Skin epidermis (tissue), 12 donors: Measurements from ENCODE around the gene WDR54.
"Not testable (repeated sequence)": the region's sequence is repeated elsewhere in the genome, so short reads cannot be mapped to it uniquely, and the experiment has no call there.

Source experiments
- H3K27ac ChIP-seq, 21 experiments: fragments of 200-600 bp; sonication (generic) in 11 of 21; one replicate each; pipeline ENCODE4 v1.5.0; 2020; ENCODE audit warnings: mild to moderate bottlenecking in 3 of 21, inconsistent platforms in 2 of 21, moderate library complexity in 2 of 21
- H3K4me3 ChIP-seq, 7 experiments: fragments of 200-600 bp; sonication (generic) in 2 of 7; one replicate each; pipeline ENCODE4 v1.5.0; 2020; ENCODE audit warnings: inconsistent platforms in 2 of 7, mild to moderate bottlenecking in 2 of 7, moderate library complexity in 1 of 7

WDR54 gene

GRCh38 chr2:74444498-74445318 lies 23.2 kb downstream of the WDR54 start:
- H3K4me3 ChIP-seq = no peak overlapping the region
- peak overlapping the region in 1 of 21 experiments; percentile 1 for H3K27ac ChIP-seq

- no peak overlapping the region for H3K27ac ChIP-seq
- H3K4me3 ChIP-seq = no peak overlapping the region
These were observed 25.9 kb downstream of the WDR54 start for GRCh38 chr2:74447230-74447999.

GRCh38 chr2:74448771-74449170 lies 27.2 kb downstream of the WDR54 start:
- Histone ChIP-seq H3K27ac (no peak overlapping the region), H3K4me3 (no peak overlapping the region)

DNA sequence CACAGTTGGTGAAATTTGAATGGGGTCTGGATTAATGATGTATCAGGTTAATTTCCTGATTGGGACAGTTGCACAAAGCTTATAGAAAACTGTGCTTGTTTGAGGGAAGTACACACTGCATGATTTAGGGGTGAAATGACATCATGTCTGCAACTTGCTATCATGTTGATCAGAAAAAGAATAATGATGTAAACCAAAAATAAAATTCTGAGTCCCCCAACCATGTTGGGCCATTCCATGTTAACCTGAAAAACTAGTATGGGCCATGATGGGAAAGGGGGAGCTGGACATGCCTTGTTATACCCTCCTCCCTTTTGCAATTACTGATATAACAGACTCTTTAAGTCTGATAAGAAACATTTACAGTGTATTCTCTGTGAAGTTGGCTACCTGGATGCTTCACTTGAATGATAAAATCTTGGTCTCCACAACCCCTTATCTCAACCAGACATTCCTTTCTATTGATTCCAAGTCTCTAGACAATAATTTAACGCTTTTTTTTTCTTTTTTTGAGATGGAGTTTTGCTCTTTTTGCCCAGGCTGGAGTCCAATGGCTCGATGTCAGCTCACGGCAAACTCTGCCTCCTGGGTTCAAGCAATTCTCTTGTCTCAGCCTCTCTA lies 29.1 kb downstream of the WDR54 start:
- no peak overlapping the region for H3K27ac ChIP-seq
- H3K4me3 ChIP-seq = no peak overlapping the region

- H3K4me3 ChIP-seq = peak within 1 kb of the TSS; percentile 50 to 74 (median 60)
- H3K27ac ChIP-seq = peak within 1 kb of the TSS; percentile 2 to 98 (median 79)
These were observed 33.4 kb downstream of the WDR54 start, which contains the start of gene INO80B for GRCh38 chr2:74454654-74455511. Gene INO80B (plus strand): TSS chr2:74455087. CDS start chr2:74455117, 30 bp downstream.

DNA sequence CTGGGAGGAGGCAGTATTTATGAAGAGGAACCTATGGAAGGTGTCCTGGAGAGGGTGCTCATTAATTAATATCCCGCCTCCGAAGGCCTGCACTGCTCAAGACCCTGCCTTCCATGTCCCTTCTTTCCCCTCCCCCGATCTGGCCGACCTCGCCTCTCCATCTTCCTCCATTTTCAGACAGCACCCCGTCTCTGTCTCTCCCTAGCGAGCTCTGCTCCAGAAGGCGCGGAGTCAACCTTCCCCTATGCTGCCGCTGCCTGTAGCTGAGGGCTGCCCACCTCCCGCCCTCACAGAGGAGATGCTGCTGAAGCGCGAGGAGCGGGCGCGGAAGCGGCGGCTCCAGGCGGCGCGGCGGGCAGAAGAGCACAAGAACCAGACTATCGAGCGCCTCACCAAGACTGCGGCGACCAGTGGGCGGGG lies 35.6 kb downstream of the WDR54 start:
- H3K4me3 ChIP-seq = peak overlapping the region; percentile 51 to 76 (median 65)
- peak overlapping the region; percentile 24 to 99 (median 94) for H3K27ac ChIP-seq

DNA sequence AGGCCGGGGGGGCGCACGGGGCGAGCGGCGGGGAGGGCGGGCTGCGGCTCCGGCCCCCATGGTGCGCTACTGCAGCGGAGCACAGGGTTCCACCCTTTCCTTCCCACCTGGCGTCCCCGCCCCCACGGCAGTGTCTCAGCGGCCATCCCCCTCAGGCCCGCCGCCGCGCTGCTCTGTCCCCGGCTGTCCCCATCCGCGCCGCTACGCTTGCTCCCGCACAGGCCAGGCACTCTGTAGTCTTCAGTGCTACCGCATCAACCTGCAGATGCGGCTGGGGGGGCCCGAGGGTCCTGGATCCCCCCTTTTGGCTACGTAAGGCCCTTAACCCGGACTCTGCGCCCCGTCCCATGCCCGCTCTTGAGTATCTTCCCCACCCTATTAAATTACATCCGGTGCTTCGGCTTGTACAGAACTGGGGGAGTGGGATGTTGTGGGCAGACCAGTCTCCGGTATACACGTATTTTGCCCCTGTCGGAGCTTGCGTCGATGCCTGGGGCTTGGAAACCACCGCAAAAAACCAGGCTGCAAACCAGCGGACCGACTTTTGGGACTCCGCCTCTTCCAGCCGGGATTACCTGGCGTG lies 36.1 kb downstream of the WDR54 start:
- Histone ChIP-seq H3K27ac (peak overlapping the region; percentile 24 to 99 (median 94)), H3K4me3 (peak overlapping the region; percentile 51 to 76 (median 65))

GRCh38 chr2:74458132-74458937 lies 36.8 kb downstream of the WDR54 start, which contains the start of gene WBP1:
Gene WBP1 (plus strand): TSS chr2:74458438. CDS start chr2:74458603, 165 bp downstream.
- Histone ChIP-seq H3K27ac (peak within 1 kb of the TSS; percentile 24 to 99 (median 94)), H3K4me3 (peak within 1 kb of the TSS; percentile 58 to 76 (median 65))

DNA sequence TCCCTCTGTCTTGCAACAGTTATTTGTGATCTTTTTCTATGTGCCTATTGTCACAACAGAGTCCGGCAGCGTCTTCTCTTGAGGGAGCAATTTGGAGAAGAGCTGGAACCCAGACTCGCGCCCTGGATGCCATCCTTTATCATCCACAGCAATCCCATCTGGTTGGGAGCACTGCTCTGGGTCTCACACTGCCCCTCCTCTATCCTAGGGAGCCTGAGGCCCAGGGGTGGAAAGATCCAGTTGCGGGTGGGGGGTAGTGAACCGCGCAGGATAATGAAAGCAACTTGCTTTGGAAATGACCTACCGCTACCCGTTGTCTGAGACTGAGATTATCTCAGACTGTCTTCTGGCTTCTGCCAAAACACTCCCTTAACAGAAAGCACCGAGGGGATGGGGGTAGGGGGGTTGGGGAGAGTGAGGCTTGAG lies 37.4 kb downstream of the WDR54 start:
- peak overlapping the region; percentile 58 to 76 (median 65) for H3K4me3 ChIP-seq
- peak overlapping the region in 19 of 21 experiments; percentile 69 to 99 (median 86) for H3K27ac ChIP-seq

- Histone ChIP-seq H3K27ac (peak overlapping the region in 1 of 21 experiments; percentile 94), H3K4me3 (peak overlapping the region in 4 of 7 experiments; percentile 58 to 76 (median 69))
These were observed 38.1 kb downstream of the WDR54 start for GRCh38 chr2:74459503-74460118.

- not testable (repeated sequence) for H3K4me3 ChIP-seq, H3K27ac ChIP-seq
These were observed 38.7 kb downstream of the WDR54 start for GRCh38 chr2:74460187-74460586.

DNA sequence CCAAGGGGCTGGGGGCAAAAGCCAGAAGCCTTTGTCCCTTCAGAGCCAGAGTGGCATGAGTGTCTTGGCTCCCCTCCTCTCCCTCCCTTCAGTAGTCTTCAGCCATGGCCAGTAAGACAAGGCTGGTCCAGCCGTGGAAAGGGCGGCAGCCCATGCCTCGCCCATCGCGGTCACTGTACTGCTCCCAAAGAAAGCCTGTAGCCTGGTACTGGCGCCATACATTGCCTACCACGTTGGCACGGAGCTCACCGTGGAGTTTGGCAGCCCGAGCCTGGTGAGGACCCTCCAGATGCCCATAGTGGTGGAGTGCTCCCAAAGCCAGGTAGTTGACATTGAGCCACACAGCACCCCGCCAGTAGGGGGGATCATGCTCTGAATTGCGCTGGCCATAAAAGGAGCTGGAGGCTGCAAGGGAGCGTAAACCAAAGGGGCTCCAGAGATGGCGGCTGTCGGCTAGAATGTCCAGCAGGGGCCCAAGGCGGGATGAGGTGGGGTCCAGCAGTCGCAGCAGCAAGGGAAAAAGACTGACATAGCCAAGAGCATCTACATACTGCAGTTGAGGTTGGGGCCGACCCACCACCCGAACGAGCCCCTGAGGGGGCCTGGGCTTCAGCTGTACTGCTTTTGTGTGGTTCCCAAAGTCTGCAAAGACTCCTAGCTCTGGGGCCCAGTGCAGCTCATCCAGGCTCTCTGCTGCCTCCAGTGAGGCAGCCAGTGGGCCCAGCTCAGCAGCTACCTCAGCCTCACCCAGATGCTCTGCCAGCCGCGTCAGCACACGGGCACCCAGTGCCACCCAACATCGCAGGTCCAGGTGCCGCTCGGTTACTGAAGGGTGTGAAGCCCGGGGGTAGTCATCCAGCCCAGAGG lies 39.9 kb downstream of the WDR54 start:
- Histone ChIP-seq H3K27ac (peak overlapping the region in 1 of 21 experiments; percentile 12), H3K4me3 (no peak overlapping the region)

DNA sequence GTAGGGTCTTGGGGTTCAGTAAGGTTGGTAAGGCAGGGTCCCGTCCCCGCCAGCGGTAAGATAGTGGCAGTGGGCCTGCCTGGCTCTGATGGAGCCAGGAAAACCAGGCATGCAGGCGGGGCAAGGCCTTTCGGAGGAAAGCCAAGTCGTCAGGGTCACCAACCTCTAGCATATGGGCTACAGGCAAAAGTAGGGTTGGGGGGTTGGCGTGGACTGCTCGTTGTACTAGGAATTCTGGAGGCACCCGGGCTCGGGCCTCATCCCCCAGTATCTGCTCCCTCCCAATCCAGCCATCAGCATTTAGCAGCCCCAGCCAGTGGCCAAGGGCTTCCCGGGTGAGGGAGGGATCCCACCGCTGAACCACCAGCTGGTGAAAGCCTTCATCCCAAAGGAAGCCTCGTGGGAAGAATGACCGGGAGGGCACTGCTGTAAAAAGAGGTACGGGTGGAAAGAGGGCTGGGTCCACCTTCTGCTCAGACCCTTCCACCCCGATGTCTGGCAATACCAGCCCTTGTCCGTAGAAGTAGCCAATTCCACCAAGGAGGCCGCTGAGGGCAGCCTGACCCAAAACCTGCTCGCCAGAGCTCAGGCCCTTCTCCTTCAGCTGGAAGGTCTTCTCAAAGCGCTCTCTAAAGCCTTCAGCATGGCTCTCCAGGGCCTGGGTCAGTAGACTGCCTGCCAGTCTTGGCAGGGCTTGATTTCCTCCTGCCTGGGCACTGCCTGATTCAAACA lies 40.7 kb downstream of the WDR54 start:
- Histone ChIP-seq H3K4me3 (no peak overlapping the region), H3K27ac (no peak overlapping the region)

GRCh38 chr2:74462786-74463105 lies 41.2 kb downstream of the WDR54 start:
- H3K4me3 ChIP-seq = no peak overlapping the region
- H3K27ac ChIP-seq = no peak overlapping the region

GRCh38 chr2:74464406-74464805 lies 42.9 kb downstream of the WDR54 start:
- peak overlapping the region in 20 of 21 experiments; percentile 24 to 94 (median 89) for H3K27ac ChIP-seq

DNA sequence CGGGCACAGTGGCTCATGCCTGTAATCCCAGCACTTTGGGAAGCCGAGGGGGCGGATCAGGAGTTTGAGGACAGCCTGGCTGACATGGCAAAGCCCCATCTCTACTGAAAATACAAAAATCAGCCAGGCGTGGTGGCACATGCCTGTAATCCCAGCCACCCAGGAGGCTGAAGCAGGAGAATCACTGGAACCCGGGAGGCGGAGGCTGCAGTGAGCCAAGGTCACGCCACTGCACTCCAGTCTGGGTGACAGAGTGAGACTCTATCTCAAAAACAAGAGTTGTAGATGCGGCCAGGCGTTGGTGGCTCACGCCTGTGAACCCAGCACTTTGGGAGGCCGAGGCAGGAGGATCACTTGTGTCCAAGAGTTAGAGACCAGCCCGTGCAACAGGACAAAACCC lies 49.2 kb downstream of the WDR54 start:
- H3K27ac ChIP-seq, H3K4me3 ChIP-seq: not testable (repeated sequence)

More at GRCh38 chr2:74464406-74464805, 42.9 kb downstream of the WDR54 start:
- H3K4me3 ChIP-seq = peak overlapping the region; percentile 69 to 95 (median 82)
